ENCODE results near the gene PRDM16. TPM values are rescaled to one million over a fixed set of nuclear protein-coding genes. Genes with fewer than 3 reads are reported as not detected.

The PRDM16 gene
- polyA plus RNA-seq, 1 of the 3 experiments (the other 2 are of a cell fraction): not detected

DNA sequence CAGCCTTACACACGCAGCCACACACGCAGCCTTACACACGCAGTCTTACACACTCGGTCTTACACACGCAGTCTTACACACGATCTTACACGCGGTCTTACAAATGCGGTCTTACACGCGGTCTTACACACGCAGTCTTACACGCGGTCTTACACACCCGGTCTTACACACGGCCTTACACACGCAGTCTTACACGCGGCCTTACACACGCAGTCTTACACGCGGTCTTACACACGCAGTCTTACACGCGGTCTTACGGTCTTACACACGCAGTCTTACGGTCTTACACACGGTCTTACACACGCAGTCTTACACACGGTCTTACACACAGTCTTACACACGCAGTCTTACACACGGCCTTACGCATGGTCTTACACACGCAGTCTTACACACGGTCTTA, 111.9 kb downstream of the PRDM16 start:
- POLR2A ChIA-PET: no interaction called here
- H3K4me2 ChIP-seq: no peak overlapping the region
- TF ChIP-seq ELF1 (IDR thresholded peaks at IDR 0.05) (no peak), SIN3A (IDR thresholded peaks at IDR 0.05; ENCODE audit: borderline replicate concordance, low read depth, low read length) (no peak), NFIC (IDR thresholded peaks at IDR 0.05; ENCODE audit: borderline replicate concordance) (no peak), TEAD4 (IDR thresholded peaks at IDR 0.05; ENCODE audit: borderline replicate concordance, insufficient read depth) (no peak), SMC3 (IDR thresholded peaks at IDR 0.05; ENCODE audit: low read depth, low read length) (no peak), GABPA (IDR thresholded peaks at IDR 0.05; ENCODE audit: low read depth) (no peak), YY1 (IDR thresholded peaks at IDR 0.05; ENCODE audit: low read depth) (no peak), CHD2 (IDR thresholded peaks at IDR 0.05; ENCODE audit: low read length, partially characterized antibody) (no peak), EP300 (IDR thresholded peaks at IDR 0.05; ENCODE audit: borderline replicate concordance in 1 of 2, low read depth in 1 of 2, low read length in 1 of 2) (no peak), GATA2 (CRISPR knock-in tag; IDR thresholded peaks at IDR 0.05) (no peak)
- TF ChIP-seq, protein P1, sequence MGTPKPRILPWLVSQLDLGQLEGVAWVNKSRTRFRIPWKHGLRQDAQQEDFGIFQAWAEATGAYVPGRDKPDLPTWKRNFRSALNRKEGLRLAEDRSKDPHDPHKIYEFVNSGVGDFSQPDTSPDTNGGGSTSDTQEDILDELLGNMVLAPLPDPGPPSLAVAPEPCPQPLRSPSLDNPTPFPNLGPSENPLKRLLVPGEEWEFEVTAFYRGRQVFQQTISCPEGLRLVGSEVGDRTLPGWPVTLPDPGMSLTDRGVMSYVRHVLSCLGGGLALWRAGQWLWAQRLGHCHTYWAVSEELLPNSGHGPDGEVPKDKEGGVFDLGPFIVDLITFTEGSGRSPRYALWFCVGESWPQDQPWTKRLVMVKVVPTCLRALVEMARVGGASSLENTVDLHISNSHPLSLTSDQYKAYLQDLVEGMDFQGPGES (IDR thresholded peaks at IDR 0.05; ENCODE audit: low read depth, low read length): no peak
- TF ChIP-seq, protein P2, sequence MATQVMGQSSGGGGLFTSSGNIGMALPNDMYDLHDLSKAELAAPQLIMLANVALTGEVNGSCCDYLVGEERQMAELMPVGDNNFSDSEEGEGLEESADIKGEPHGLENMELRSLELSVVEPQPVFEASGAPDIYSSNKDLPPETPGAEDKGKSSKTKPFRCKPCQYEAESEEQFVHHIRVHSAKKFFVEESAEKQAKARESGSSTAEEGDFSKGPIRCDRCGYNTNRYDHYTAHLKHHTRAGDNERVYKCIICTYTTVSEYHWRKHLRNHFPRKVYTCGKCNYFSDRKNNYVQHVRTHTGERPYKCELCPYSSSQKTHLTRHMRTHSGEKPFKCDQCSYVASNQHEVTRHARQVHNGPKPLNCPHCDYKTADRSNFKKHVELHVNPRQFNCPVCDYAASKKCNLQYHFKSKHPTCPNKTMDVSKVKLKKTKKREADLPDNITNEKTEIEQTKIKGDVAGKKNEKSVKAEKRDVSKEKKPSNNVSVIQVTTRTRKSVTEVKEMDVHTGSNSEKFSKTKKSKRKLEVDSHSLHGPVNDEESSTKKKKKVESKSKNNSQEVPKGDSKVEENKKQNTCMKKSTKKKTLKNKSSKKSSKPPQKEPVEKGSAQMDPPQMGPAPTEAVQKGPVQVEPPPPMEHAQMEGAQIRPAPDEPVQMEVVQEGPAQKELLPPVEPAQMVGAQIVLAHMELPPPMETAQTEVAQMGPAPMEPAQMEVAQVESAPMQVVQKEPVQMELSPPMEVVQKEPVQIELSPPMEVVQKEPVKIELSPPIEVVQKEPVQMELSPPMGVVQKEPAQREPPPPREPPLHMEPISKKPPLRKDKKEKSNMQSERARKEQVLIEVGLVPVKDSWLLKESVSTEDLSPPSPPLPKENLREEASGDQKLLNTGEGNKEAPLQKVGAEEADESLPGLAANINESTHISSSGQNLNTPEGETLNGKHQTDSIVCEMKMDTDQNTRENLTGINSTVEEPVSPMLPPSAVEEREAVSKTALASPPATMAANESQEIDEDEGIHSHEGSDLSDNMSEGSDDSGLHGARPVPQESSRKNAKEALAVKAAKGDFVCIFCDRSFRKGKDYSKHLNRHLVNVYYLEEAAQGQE (IDR thresholded peaks at IDR 0.05; ENCODE audit: low read depth, low read length): no peak
- TF ChIP-seq, protein P3, sequence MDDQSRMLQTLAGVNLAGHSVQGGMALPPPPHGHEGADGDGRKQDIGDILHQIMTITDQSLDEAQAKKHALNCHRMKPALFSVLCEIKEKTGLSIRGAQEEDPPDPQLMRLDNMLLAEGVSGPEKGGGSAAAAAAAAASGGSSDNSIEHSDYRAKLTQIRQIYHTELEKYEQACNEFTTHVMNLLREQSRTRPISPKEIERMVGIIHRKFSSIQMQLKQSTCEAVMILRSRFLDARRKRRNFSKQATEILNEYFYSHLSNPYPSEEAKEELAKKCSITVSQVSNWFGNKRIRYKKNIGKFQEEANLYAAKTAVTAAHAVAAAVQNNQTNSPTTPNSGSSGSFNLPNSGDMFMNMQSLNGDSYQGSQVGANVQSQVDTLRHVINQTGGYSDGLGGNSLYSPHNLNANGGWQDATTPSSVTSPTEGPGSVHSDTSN (IDR thresholded peaks at IDR 0.05): no peak

More for the DNA sequence above, 111.9 kb downstream of the PRDM16 start:
- 86% methylated on average over 36 of the region's 36 CpGs for WGBS (ENCODE audit: low lambda C conversion rate)
- CTCF ChIA-PET: no interaction called here
- Histone ChIP-seq H3F3A (replicated peaks; ENCODE audit: insufficient read depth) (peaks cover 10% of the 10 kb centered on the region), H3K4me1 (ENCODE audit: control insufficient read depth in 1 of 2, insufficient read depth in 2 of 2, low read depth in 1 of 2, low read length in 1 of 2) (no peaks in the 10 kb centered on the region), H3K9ac (no peak overlapping the region), H3K27ac (ENCODE audit: low read depth in 2 of 2, low read length in 1 of 2) (no peak overlapping the region), H3K9me2 (no peaks in the 10 kb centered on the region), H3K36me3 (replicated peaks in 1 of 2; ENCODE audit: control insufficient read depth in 1 of 2, insufficient read depth in 2 of 2, low read length in 1 of 2) (no peaks in the 10 kb centered on the region), H3K9me3 (no peaks in the 10 kb centered on the region), H3K79me2 (ENCODE audit: insufficient read depth) (no peaks in the 10 kb centered on the region), H3K4me3 (ENCODE audit: low read depth in 2 of 2, low read length in 1 of 2) (no peak overlapping the region; a peak in 1 of 4 replicates), H3K27me3 (ENCODE audit: insufficient read depth) (no peaks in the 10 kb centered on the region), H4K20me1 (ENCODE audit: insufficient read depth) (no peaks in the 10 kb centered on the region), H2AFZ (ENCODE audit: low read depth) (no peak overlapping the region)
- DNase-seq: no peak

All from SK-N-SH (cell line).